NCI-H2227 (cell line): Measurements from ENCODE around the gene KRT8.
"Not testable (repeated sequence)": the region's sequence is repeated elsewhere in the genome, so short reads cannot be mapped to it uniquely, and the experiment has no call there.

Experiments used
- DNase-seq: peaks from one replicate; lab custom pipeline; 2025; ENCODE audit not compliant: unreplicated experiment; lab: John Stamatoyannopoulos, UW

Gene KRT8

GRCh38 chr12:52904509-52905300 lies at the start of gene KRT8:
Gene KRT8, minus strand, starts transcription at chr12:52905076. Its CDS starts 95 bp downstream, at chr12:52904981.
- not testable (repeated sequence) for DNase-seq

- no peak for DNase-seq
Observed at GRCh38 chr12:52953181-52953841, 48.4 kb upstream of the KRT8 start.

- no peak for DNase-seq
Observed at GRCh38 chr12:52952076-52952801, 47.4 kb upstream of the KRT8 start.

- no peak for DNase-seq
Observed at GRCh38 chr12:52951640-52952039, 46.8 kb upstream of the KRT8 start.

- no peak for DNase-seq
Observed at GRCh38 chr12:52951126-52951525, 46.2 kb upstream of the KRT8 start.

GRCh38 chr12:52950553-52950952 lies 45.7 kb upstream of the KRT8 start:
- no peak for DNase-seq

- DNase-seq: peak; percentile 26
Observed at GRCh38 chr12:52949413-52950331, 44.8 kb upstream of the KRT8 start.

GRCh38 chr12:52947738-52948423 lies 43.0 kb upstream of the KRT8 start:
- no peak for DNase-seq

- no peak for DNase-seq
Observed at GRCh38 chr12:52946797-52947547, 42.1 kb upstream of the KRT8 start.

- no peak for DNase-seq
Observed at GRCh38 chr12:52946334-52946733, 41.5 kb upstream of the KRT8 start.

- DNase-seq: no peak
Observed at GRCh38 chr12:52945389-52946232, 40.7 kb upstream of the KRT8 start.

- no peak for DNase-seq
Observed at GRCh38 chr12:52944683-52945388, 40.0 kb upstream of the KRT8 start.

- DNase-seq: no peak
Observed at GRCh38 chr12:52942901-52943181, 38.0 kb upstream of the KRT8 start.

- no peak for DNase-seq
Observed at GRCh38 chr12:52942066-52942900, 37.4 kb upstream of the KRT8 start.

- no peak for DNase-seq
Observed at GRCh38 chr12:52929538-52929937, 24.7 kb upstream of the KRT8 start.

GRCh38 chr12:52927964-52928363 lies 23.1 kb upstream of the KRT8 start:
- no peak for DNase-seq

GRCh38 chr12:52926596-52927234 lies 21.8 kb upstream of the KRT8 start:
- DNase-seq: no peak
